ENCODE data around the gene MYO1B.

DNA sequence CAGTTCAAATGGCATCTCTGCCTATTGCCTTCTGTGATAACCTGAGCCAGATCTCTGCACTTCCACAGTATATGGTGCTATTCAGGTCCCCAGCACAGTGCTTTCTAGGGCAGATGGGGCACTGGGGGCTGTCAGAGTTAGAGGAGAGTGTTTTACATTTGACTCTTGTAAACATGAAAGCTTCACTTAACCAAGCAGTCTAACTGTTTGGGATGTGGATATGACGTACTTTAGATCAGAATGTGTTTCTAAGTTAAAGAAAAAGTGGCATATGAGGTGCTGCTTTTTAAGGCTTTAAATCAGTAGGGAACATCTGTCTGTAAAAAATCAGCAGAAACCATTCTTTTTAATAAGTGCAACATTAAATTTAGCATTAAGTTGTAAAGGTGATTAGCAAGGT, 75.7 kb downstream of the MYO1B start:
- TF ChIP-seq, protein P1, sequence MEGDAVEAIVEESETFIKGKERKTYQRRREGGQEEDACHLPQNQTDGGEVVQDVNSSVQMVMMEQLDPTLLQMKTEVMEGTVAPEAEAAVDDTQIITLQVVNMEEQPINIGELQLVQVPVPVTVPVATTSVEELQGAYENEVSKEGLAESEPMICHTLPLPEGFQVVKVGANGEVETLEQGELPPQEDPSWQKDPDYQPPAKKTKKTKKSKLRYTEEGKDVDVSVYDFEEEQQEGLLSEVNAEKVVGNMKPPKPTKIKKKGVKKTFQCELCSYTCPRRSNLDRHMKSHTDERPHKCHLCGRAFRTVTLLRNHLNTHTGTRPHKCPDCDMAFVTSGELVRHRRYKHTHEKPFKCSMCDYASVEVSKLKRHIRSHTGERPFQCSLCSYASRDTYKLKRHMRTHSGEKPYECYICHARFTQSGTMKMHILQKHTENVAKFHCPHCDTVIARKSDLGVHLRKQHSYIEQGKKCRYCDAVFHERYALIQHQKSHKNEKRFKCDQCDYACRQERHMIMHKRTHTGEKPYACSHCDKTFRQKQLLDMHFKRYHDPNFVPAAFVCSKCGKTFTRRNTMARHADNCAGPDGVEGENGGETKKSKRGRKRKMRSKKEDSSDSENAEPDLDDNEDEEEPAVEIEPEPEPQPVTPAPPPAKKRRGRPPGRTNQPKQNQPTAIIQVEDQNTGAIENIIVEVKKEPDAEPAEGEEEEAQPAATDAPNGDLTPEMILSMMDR (IDR thresholded peaks at IDR 0.05) = no peak
- no peak for TF ChIP-seq JUN (CRISPR knock-in tag; IDR thresholded peaks at IDR 0.05)
- no peak for TF ChIP-seq NR2C2 (CRISPR knock-in tag; IDR thresholded peaks at IDR 0.05)
- no peak for TF ChIP-seq TP53 (CRISPR knock-in tag; IDR thresholded peaks at IDR 0.05)
- TF ChIP-seq NR3C1 (CRISPR knock-in tag; conservative IDR thresholded peaks at IDR 0.05; ENCODE audit: low read depth) = no peak
- TF ChIP-seq, protein P2, sequence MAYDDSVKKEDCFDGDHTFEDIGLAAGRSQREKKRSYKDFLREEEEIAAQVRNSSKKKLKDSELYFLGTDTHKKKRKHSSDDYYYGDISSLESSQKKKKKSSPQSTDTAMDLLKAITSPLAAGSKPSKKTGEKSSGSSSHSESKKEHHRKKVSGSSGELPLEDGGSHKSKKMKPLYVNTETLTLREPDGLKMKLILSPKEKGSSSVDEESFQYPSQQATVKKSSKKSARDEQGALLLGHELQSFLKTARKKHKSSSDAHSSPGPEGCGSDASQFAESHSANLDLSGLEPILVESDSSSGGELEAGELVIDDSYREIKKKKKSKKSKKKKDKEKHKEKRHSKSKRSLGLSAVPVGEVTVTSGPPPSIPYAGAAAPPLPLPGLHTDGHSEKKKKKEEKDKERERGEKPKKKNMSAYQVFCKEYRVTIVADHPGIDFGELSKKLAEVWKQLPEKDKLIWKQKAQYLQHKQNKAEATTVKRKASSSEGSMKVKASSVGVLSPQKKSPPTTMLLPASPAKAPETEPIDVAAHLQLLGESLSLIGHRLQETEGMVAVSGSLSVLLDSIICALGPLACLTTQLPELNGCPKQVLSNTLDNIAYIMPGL (CRISPR knock-in tag; IDR thresholded peaks at IDR 0.05) = no peak
- TF ChIP-seq, protein P3, sequence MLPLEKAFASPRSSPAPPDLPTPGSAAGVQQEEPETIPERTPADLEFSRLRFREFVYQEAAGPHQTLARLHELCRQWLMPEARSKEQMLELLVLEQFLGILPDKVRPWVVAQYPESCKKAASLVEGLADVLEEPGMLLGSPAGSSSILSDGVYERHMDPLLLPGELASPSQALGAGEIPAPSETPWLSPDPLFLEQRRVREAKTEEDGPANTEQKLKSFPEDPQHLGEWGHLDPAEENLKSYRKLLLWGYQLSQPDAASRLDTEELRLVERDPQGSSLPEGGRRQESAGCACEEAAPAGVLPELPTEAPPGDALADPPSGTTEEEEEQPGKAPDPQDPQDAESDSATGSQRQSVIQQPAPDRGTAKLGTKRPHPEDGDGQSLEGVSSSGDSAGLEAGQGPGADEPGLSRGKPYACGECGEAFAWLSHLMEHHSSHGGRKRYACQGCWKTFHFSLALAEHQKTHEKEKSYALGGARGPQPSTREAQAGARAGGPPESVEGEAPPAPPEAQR (CRISPR knock-in tag; IDR thresholded peaks at IDR 0.05) = no peak
- TF ChIP-seq, protein P4, sequence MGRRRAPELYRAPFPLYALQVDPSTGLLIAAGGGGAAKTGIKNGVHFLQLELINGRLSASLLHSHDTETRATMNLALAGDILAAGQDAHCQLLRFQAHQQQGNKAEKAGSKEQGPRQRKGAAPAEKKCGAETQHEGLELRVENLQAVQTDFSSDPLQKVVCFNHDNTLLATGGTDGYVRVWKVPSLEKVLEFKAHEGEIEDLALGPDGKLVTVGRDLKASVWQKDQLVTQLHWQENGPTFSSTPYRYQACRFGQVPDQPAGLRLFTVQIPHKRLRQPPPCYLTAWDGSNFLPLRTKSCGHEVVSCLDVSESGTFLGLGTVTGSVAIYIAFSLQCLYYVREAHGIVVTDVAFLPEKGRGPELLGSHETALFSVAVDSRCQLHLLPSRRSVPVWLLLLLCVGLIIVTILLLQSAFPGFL (CRISPR knock-in tag; IDR thresholded peaks at IDR 0.05; ENCODE audit: borderline replicate concordance) = no peak
- no peak for TF ChIP-seq NR1H2 (CRISPR knock-in tag; IDR thresholded peaks at IDR 0.05)
